ENCODE measurements around the gene RAF1.
"Not testable (repeated sequence)": the region's sequence is repeated elsewhere in the genome, so short reads cannot be mapped to it uniquely, and the experiment has no call there.

Gene RAF1

GRCh38 chr3:12663936-12664908 lies at the start of gene RAF1:
Gene RAF1 (minus strand): TSS chr3:12664117. CDS start chr3:12618721, 45,396 bp downstream.
- DNase-seq: peak; percentile 98

- no peak for DNase-seq
Measured at GRCh38 chr3:12710062-12710461, 46.1 kb upstream of the RAF1 start.

GRCh38 chr3:12709334-12709733 lies 45.4 kb upstream of the RAF1 start:
- DNase-seq: no peak

- no peak for DNase-seq
Measured at GRCh38 chr3:12708584-12709192, 44.8 kb upstream of the RAF1 start.

GRCh38 chr3:12707449-12707848 lies 43.5 kb upstream of the RAF1 start:
- DNase-seq: peak; percentile 71

GRCh38 chr3:12706504-12707253 lies 42.8 kb upstream of the RAF1 start:
- peak; percentile 86 for DNase-seq

- DNase-seq: no peak
Measured at GRCh38 chr3:12705981-12706380, 42.1 kb upstream of the RAF1 start.

- no peak for DNase-seq
Measured at GRCh38 chr3:12705374-12705926, 41.5 kb upstream of the RAF1 start.

DNA sequence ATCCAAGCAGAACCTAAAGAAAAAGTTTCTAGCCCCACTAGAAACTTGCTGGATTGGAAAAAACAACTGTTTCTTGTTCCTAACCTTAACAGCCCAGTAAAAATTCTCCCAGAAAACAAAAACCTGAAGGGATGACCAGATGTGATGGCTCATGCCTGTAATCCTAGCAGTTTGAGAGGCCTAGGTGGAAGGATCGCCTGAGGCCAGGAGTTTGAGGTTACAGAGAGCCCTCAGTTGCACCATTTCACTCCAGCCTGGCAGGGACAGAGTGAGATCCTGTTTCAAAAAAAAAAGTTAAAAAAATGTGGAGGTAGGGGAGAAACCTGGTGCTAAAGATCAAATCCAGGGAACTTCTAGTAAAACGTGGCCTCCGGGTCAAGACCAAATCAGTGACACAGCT lies 38.6 kb upstream of the RAF1 start:
- no peak for DNase-seq

GRCh38 chr3:12701601-12702000 lies 37.7 kb upstream of the RAF1 start:
- not testable (repeated sequence) for DNase-seq

DNA sequence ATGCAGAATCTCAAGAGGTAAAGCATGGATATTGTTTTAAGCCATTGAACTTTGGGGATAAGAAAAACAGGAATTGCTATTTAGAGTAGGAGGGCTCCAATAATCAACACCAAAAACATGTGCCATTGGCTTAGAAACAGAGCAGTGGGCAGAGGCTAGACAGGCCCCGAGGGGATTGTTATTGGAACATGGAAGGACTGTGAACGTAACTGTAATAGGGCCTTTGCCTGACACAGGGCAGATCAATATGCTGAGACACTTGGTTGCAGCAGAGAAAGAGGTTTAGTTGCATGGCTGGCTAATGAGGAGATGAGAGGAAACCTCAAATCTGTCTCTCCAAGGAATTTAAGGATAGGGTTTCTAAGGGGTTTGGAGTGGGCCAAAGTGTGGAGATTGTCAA lies 36.9 kb upstream of the RAF1 start:
- no peak for DNase-seq

DNA sequence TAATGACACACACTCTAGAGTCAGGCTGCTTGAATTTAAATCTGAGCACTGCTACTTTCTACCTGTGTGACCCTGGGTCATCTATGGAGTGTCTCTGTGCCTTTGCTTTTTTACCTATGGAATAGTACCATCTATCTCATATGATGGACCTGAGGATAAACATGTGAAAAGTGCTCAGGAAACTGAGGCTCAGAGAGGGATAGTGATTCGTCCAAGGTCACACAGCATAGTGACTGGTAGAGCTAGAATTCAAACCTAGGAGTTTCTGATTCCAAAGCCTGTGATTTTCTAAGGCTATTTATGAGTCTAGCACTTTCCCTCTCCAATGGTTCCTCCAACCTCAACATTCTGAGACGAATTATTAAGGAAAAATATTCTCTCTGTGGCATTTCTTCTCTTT lies 32.0 kb upstream of the RAF1 start:
- DNase-seq: no peak

DNA sequence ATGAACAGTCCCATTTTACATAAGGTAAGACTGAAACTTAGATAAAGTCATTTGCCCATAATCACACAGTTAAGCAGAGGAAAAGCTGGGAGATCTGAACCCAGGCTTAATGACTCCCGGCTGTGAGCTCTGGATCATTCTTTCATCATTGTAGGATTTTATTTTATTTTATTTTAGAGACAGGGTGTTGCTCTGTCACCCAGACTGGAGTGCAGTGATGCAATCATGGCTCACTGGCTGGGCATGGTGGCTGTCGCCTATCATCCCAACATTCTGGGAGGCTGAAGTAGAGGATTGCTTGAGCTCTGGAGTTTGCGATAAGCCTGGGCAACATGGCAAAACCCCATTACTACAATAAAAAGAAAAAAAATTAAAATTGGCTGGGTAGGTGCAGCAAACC lies 31.2 kb upstream of the RAF1 start:
- no peak for DNase-seq

DNA sequence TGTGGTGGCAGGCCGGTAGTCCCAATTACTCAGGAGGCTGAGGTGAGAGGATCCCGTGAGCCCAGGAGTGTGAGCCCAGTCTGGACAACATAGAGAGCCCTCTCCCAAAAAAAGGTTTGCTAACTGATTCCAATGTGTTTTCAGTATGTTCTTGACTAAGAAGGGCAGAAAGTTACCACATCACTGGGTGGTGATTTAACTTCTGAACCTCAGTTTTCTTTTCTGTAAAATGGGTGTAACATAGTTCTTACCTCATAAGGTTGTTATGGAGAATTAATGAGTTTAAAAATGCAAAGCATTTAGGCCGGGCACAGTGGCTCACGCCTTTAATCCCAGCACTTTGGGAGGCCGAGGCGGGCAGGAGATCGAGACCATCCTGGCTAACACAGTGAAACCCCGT lies 28.5 kb upstream of the RAF1 start:
- no peak for DNase-seq

- DNase-seq: no peak
Measured at GRCh38 chr3:12689997-12690711, 26.2 kb upstream of the RAF1 start.

DNA sequence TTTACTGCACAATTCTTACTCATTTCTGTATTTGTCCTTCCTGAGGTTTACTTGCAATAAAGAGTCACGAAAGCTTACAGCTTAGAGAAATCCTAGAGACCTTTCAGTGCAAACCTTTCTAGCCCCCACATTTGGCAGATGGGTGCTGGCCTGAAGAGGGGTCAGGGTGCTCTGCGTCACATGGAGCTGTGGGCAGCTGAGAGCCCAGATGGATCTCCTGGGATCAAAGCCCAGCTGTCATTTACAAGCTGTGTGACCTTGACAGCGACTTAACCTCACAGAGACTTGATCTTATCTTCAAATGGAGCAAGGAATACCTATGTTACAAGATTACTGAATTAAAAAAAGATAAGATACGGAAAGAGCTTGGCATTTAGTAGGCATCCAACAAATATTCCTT lies 24.0 kb upstream of the RAF1 start:
- DNase-seq: peak; percentile 89

- DNase-seq: no peak
Measured at GRCh38 chr3:12686096-12686495, 22.2 kb upstream of the RAF1 start.

DNA sequence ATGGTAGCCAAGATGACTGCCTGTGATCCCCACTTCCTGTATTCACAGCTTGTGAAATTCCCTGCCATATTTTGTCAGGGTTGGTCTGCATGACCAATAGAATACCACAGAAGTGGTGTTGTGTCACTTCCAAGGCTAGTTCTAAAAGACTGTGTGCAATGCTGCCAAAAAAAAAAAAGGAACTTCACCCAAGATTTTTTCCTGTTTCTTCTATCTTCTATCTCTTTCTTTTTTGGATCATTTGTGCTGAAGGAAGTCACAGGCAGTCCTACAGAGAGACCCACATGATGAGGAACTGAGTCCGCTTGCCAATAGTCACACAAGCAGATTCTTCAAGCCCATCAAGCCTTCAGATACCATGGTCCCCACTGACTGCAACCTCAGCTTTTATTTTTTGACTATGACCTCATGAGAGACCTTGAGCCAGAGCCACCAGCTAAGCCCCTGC lies 18.1 kb upstream of the RAF1 start:
- DNase-seq: no peak

- no peak for DNase-seq
Measured at GRCh38 chr3:12681089-12681942, 17.4 kb upstream of the RAF1 start.

DNA sequence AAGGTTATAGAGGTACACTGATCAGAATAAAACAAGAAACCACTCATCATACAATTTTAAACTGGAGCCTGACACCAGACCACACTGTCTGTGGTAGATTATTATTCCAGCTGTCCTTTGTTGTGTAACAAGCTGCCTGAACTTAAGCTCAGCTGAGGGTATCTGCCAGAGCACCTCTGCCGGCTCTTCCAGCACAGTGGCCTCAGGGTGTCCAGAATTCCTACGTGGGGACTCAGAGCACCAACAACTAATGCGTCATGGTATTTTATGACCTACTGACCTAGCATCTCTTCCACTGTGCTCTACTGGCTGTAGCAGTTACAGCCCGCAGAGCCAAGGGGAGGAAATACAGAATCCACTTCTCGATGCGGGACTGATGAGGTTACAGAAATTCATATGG lies 15.6 kb upstream of the RAF1 start:
- peak; percentile 15 for DNase-seq

DNA sequence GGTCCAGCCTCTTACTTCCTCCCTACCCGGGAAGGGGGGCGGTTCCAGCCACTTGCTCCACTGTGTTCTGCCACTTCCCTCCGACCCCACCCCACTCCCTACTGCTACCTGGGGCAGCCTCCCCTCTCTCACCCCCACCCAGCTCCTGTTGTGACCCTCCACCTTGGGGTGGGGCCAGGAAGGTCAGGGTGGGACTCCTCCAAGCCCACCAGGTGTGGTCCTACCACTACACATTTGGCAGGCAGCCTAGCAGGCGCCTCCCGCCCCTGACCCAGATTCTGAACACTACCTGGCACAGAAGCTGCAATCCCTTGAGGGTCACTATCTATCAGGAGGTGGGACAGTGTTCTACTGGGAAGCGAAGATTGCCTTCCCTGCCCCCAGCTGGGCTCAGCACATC lies 13.7 kb upstream of the RAF1 start:
- peak; percentile 8 for DNase-seq

Measured in NCI-H82 (cell line).